ENCODE measurements around the gene GIPC2.
"Not testable (repeated sequence)": the region's sequence is repeated elsewhere in the genome, so short reads cannot be mapped to it uniquely, and the experiment has no call there.

GIPC2 gene, protein sequence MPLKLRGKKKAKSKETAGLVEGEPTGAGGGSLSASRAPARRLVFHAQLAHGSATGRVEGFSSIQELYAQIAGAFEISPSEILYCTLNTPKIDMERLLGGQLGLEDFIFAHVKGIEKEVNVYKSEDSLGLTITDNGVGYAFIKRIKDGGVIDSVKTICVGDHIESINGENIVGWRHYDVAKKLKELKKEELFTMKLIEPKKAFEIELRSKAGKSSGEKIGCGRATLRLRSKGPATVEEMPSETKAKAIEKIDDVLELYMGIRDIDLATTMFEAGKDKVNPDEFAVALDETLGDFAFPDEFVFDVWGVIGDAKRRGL

DNA sequence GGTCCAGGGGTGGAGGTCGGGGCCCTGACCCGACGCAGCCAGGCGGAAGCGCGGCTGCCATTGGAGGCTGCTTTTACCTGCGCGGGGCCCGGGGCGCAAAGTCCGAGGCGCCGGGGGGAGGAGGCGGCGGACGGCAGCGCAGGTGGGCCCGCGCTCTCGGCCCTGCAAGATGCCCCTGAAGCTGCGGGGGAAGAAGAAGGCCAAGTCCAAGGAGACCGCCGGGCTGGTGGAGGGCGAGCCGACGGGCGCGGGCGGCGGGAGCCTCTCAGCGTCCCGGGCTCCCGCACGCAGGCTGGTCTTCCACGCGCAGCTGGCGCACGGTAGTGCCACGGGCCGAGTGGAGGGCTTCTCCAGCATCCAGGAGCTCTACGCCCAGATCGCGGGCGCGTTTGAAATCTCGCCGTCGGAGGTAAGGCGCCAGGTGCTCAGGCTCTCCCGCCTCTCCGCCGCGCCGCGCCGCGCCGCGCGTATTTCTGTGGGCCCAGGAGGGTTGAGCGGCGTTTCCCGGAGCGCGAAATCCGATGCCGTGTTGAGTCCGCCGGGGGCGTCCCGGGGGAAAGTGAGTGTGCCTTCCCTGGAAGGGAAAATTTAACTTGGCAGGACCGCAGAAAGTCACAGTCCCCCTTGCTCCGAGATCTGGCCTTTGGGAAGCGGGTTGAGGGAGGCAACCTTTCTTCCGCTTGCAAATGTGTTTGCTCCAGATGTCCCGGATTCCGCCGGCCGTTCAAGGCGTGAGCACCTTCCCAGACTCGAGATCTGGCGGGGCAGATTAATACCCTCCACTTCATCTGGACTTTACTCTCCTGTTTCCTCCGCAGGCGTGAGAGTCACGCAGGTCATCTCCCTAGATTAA is at the start of gene GIPC2:
TSS of gene GIPC2 (plus strand) at position 41 of the 853 bp plus-strand sequence. CDS start at position 170, 129 bp downstream.
- DNase-seq (ENCODE audit: low spot score) = peak; percentile 43

DNA sequence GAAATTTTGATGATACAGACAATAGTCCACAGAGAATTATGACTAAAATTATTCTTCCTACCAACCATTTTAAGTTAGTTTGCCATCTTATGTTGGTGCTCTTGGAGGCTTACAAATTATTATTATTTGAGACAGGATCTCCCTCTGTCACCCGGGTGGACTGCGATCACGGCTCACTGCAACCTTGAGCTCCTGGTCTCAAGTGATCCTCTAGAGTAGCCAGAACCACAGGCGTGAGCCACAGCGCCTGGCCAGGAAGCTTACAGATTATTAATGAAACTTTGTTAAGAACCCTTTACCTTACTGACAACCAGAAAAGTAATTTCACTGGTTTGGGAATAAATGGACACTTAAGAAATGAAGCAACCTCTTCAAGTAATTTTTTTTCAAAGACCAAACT is 49.0 kb upstream of the GIPC2 start:
- no peak for DNase-seq (ENCODE audit: low spot score)

DNA sequence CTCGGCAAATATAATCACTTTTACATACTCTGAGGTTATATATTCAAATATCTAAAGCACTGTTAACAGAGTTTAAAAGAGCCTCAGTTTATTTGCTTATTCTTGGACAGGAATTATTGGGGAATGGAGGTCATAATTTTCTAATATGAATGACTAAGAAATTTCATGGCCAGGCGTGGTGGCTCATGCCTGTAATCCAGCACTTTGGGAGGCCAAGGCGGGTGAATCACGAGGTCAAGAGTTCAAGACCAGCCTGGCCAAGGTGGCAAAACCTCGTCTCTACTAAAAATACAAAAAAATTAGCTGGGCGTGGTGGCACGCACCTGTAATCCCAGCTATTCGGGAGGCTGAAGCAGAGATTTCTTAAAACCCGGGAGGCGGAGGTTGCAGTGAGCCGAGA is 45.2 kb upstream of the GIPC2 start:
- DNase-seq (ENCODE audit: low spot score) = not testable (repeated sequence)

DNA sequence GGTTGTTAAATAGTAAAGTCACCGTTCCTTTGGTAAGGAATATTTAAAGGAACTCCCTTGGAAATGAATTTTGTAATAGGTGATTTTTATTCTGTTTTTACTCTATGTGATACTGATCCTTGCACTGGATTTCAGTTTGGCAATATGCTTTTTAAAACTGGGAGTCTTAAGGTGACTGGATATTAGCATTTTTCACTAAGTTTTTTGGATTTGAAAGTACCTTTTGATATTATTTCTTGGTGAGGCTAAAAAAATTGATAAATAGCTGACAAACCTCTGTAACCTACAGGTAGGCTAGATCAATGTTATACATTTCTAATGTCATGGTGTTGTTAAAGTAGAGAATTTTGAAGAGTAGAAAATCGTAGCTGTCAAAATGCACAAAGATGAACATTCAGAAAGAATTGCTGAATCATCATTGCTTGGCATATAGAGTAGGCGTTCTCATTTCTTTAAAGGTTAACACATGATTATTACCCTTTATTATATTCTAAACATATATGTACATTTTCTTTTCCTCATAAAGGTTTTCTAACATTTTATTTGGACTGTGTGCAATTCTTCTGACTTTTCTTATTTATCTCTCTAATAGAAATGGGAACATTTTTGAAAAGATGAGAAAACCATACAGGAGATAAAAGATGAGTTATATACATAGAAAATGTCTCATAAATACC is 42.6 kb upstream of the GIPC2 start:
- no peak for DNase-seq (ENCODE audit: low spot score)

DNA sequence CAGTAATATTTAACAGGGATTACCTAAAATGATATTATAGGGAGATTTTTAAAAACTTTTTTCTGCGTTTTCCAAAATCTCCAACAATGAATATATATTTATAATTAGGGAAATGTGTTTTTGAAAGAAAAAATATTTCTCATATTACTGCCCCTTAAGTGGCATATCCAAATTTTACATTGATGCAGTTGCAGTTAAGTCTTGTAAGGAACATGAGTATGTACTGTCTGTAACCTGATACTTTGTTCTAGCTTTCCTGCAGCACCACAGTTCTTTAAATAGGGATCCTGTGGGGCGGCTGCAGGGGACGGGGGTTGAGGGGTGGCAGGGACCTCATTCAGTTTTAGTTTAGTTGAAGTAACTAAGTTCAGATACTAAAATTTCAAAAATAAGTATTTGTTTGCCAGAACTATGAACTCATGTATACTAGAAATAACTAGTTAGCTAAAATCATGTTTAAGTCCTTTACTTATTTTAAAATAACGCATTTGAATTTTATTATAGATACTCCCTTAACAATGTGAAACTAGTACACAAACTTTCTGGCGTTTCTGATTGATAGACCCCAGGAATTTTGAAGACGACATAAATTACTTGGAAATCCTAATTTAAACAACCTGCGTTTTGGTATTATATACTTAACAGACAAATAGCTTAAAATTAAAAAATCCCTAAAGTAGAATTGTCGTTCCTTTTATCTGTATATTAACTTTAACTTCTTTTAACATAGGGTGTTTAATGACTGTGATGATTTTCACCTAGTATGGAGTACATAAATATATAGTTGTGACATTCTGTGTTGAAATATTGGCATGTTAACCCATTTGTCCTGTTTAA is 41.7 kb upstream of the GIPC2 start:
- peak; percentile 65 for DNase-seq (ENCODE audit: low spot score)

DNA sequence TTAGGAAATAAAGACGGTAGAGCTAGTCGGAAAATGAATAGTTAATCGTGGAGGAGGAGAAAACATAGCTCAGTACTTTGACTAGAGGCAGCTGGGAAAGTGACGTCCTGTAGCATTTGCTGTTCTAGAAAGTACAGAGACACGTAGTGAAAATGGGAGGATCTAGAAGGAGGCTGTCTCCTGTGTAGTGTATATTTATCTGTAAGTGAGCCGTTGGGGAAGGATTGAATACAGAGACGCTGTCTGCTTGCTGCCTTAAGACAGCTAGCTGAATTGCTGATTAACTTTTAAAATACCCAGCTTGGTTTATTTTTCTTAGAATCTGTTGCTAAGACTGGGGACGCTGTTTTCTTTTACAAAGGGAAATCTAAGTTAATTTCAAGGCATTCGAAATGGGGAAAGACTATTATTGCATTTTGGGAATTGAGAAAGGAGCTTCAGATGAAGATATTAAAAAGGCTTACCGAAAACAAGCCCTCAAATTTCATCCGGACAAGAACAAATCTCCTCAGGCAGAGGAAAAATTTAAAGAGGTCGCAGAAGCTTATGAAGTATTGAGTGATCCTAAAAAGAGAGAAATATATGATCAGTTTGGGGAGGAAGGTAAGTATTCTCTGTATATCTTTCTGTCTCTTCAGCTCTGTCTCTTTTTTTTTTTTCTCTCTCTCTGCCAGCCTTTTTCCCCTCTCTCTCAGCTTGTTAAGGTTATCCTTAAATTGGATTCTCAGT is 40.9 kb upstream of the GIPC2 start, which contains the start of gene DNAJB4:
TSS of gene DNAJB4 (plus strand) at position 221 of the 729 bp plus-strand sequence. CDS start at position 393, 172 bp downstream.
- peak; percentile 89 for DNase-seq (ENCODE audit: low spot score)

DNA sequence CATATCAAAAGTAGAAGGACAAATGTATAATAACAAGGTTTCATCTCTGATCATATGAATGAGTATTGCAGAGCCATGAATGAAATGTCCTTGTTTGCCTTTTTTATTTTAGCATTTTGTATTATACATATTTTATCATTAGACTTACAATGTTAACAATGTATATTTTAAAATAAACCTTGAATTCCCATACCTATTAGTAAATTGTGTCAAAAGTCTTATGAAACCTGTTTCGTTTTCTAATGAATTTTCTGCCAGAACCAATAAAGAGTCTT is 40.4 kb upstream of the GIPC2 start:
- DNase-seq (ENCODE audit: low spot score) = no peak

DNA sequence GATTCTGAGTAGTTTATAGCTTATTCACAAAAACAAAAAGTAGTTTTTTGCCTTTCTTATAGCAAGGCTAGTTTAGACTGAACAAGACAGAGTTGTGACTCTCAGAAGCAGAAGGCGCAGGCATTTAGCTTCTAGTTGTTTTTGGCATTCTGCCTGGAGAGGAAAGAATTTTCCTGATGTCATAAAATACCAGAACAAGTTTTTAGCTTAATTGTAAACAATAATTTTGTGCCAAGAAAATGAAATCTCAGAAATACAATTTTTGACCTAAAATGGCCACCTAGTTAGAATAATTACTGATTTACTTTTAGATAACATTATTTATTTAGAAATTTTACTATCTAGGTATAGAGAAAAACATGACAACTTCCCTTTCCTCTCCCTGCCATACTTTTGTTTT is 40.0 kb upstream of the GIPC2 start:
- peak; percentile 74 for DNase-seq (ENCODE audit: low spot score)

DNA sequence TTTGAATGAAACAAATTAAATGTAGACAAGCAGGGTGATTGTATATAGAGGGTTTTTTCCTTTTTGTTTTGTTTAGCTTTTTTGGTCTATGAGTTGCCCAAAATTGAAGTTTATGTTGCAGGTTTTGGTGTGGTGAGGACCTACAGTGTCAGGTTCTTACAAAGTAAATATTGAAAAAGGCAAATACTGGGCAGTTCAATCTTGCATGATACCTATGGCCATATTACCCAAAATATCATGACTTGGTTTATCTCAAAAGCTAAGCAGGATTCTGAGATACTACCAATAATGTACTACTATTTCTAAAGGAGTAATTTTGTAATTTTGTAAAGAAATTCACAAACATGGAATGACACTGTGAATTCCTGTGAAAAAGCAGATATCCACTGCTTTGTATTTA is 39.2 kb upstream of the GIPC2 start:
- DNase-seq (ENCODE audit: low spot score) = no peak

DNA sequence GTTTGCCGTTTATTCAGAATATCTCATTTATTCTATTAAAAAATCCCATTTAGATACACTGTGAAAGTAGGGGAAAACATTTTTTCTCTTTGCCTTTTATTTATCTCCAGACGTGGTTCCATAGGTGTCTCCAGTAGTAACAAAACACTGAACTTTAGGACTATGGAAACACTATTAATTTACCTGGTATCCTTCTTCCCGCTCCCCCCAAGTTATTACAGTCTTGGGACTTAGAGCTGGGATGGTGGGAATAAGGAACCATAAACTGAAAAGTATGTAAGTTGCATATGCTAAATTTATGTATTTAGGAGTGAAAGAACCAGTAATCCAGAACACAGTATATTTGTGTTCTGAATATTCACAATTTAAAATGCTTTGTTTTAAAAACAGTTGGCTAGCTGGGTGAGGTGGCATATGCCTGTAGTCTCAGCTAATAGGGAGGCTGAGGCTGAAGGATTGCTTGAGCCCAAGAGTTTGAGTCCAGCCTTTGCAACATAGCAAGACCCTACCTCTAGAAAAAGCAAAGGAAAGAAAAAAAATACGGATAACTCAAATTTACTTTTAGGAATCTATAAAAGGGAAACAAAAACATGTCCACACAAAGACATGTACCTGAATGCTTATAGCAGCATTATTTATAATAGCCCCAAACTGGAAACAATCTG is 38.0 kb upstream of the GIPC2 start:
- DNase-seq (ENCODE audit: low spot score) = no peak

DNA sequence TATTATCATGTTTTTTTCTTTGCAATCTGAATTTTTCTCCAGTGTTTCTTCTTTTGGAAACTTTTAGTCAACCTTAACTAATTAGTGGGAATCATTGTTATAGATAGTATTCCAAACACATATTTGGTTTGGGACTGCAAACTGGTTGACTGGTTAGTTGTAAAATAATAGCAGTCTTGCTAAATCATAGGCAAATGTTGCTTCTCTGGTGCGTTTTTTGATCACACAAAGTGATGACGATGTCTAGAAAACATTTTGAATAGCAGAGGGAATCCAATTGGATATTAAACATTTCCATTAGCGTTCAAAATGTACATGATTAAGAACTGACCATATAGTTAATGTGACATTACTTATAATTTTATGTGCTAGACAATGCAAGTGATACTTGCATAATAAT is 36.5 kb upstream of the GIPC2 start:
- no peak for DNase-seq (ENCODE audit: low spot score)

DNA sequence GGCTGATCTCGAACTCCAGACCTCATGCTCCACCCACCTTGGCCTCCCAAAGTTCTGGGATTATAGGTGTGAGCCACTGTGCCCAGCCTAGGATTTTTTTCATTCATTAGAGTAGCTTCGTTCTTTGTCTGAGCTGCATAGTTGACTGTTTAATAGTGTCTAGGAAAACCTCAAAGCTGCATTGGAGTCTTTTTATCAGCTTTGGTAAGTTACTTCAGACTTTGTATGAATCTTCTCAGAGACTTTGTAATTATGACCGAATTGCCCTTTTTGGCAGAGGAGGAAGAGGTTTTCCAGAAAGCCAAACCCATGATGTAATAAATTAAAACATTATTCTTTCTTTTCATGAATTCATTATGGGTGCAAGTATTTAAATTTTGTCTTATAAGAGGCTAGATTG is 35.9 kb upstream of the GIPC2 start:
- no peak for DNase-seq (ENCODE audit: low spot score)

DNA sequence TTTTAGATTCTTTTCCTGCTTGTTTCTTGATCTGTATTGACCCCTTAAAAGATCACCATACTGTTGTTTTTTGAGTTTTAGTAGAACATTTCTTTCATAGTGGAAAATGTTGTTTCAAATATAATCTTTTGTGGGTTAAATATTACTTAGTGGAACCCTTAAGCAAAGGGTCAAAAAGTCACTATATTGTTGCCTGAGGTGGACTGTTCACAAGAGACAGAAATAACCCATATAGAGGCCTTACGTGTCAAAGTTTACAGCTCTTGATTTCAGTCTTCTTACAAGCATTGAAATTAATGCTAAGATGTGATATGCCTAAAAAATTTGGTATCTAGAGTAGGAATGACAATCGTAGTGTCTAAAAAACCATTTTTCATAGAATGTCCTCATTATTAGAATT is 34.7 kb upstream of the GIPC2 start:
- no peak for DNase-seq (ENCODE audit: low spot score)

DNA sequence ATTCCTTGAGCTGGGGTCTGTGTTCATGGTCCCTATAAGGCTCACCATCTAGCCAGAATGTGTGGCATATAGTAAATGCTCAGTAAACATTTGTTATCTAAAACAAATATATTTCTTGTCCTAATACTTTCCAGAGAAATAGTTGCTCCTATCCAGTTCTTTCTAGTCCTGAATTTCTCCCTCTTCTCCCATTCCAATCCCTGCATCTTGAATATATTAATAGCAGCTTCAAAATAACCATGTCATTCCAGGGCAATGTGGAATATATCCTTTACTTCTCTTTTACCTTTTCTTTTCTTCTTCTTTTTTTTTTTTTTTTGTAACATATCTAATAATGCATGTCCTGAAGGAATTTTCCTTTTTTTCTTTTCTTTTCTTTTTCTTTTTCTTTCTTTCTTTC is 30.6 kb upstream of the GIPC2 start:
- no peak for DNase-seq (ENCODE audit: low spot score)

DNA sequence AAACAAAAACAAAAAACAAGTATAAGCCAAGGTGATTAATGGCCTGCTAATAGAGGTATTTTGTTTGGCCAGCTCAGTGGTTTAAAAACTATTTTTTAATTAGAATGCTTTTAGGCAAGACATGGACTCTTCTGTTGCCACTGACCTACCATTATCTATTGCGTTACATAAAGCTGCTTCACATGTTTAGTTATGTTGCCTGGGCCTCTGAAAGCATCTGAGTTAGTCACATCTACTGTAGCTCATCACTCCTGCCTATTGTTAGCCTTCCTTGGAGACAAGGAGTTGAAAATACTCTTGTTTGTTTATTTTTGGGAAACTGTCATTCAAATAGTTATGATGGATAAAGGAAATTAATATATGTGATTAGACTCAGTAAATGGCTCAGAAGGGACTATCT is 26.7 kb upstream of the GIPC2 start:
- no peak for DNase-seq (ENCODE audit: low spot score)

DNA sequence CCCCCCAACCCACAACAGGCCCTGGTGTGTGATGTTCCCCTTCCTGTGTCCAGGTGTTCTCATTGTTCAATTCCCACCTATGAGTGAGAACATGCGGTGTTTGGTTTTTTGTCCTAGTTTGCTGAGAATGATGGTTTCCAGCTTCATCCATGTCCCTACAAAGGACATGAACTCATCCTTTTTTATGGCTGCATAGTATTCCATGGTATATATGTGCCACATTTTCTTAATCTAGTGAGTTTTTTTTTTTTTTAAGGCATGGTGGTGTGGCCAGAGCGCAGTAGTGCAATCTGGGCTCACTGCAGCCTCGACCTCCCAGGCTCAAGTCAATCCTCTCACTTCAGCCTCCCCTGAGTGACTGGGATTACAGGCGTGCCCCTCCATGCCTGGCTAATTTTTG is 24.6 kb upstream of the GIPC2 start:
- DNase-seq (ENCODE audit: low spot score) = not testable (repeated sequence)

DNA sequence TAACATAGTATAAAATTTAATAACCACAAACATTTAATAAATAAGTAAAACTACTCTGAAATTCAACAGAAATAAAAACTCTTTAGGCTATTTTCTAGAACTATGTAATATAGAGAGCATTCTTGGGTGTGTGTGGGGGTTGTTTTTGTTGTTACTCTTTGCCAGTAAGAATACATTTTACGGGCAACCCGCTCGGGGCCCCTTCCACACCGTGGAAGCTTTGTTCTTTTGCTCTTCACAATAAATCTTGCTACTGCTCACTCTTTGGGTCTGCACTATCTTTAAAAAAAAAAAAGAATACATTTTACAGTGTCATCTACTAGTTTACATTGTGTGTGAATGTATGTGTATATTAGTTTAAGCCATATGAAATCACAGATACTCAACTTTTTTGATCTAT is 16.0 kb upstream of the GIPC2 start:
- DNase-seq (ENCODE audit: low spot score) = no peak

DNA sequence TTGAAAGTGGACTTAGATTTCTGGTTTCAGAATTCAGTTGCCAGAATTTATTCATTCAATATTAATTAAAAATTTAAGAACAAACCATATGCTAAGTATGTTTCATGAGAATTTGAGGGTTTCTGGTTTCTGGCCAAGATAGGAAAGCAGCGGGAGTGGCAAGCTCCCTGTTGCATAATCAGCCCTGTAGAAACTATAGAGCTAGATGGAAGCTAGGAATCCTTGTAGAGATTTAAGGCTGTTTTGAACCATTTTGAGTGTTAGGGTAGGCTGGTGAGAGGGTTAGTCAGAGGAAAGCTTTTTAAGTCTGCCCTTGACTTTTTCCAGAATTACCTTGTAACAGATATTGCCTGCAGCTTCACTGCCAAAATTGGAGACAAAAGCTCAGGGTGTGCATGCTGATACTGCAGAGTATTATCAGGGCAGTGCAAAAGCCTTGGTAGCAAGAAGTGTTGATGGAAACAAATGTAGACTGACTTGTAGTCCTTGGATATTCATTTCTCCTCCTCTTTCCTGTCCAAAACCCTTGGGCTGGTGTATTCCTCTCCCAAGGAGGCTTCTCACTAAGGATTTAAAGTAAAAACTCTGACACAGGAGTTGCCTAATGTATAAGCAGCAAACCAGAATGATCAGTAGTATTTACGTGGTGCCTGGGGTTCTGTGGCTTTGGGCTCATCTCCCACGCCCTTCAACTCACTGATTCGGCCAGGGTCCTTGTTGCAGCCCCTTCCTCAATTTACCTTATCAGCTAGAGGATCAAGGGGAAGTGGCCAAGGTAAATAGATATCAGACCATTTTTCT is 12.6 kb upstream of the GIPC2 start:
- DNase-seq (ENCODE audit: low spot score) = no peak

DNA sequence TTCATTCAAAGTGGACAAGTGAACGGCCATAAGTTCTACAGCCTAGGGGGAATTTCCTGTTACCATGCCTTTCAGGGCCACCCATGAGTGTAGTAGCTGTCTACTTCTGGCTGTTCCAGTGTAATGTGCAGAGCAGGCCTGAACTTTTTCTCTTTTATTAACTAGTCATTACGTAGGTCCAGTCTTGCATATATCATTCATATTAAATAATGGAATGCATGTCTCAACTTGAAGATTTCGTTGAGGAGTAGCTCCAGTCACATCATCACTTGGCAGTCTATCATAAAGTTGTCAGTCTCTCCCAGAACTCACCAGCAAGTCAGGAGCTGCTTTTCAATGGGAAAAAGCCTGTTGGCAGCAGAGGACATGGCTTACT is 12.0 kb upstream of the GIPC2 start:
- no peak for DNase-seq (ENCODE audit: low spot score)

DNA sequence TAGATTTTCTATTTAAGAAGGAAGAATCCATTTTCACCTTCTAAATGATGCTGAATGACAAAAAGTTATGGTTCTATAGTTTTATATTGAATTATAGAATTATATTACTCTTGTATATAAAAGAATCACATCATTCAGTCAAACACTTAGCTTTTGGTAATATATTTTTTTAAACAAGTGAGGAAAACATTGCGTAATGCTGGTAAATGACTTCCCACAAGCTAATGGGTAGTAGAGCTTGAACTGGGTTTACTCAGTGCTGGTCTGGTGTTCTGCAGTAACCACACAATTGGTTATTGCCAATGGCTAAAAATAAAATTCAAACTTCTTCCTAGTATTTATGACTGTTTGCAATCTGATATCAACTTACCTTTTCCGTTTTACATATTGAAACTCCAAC is 10.6 kb upstream of the GIPC2 start:
- no peak for DNase-seq (ENCODE audit: low spot score)

Data from LoVo (cell line).